Stimulated activated CD8-positive, alpha-beta memory T cell treated with anti-CD3 and anti-CD28 coated beads, Interleukin-7, amount 100 ng/mL, for 24 hours (primary cell): ENCODE results near the gene FKBP2.
"Not testable (repeated sequence)": the region's sequence is repeated elsewhere in the genome, so short reads cannot be mapped to it uniquely, and the experiment has no call there.

Source experiments
- DNase-seq: peaks from one replicate; pipeline ENCODE4 v3.0.0-alpha.2; 2020; ENCODE audit warnings: low read depth

Gene FKBP2

GRCh38 chr11:64234647-64235379, 6.1 kb upstream of the FKBP2 start:
- no peak for DNase-seq

GRCh38 chr11:64235437-64236161, 5.3 kb upstream of the FKBP2 start:
- no peak for DNase-seq

GRCh38 chr11:64237484-64237951, 3.4 kb upstream of the FKBP2 start:
- no peak for DNase-seq

- no peak for DNase-seq
Measured at GRCh38 chr11:64238076-64238475, 2.8 kb upstream of the FKBP2 start.

- DNase-seq: no peak
Measured at GRCh38 chr11:64238999-64239398, 1.9 kb upstream of the FKBP2 start.

GRCh38 chr11:64239662-64240434, 1.0 kb upstream of the FKBP2 start:
- no peak for DNase-seq

GRCh38 chr11:64241241-64241490, 271 bp downstream of the FKBP2 start:
- peak; percentile 99 for DNase-seq

- DNase-seq: no peak
Measured at GRCh38 chr11:64241491-64242374, 838 bp downstream of the FKBP2 start.

GRCh38 chr11:64243236-64243854, 2.5 kb downstream of the FKBP2 start:
- no peak for DNase-seq

- DNase-seq: no peak
Measured at GRCh38 chr11:64244107-64244506, 3.2 kb downstream of the FKBP2 start.

GRCh38 chr11:64244966-64245365, 4.1 kb downstream of the FKBP2 start:
- no peak for DNase-seq

GRCh38 chr11:64245401-64245796, 4.5 kb downstream of the FKBP2 start:
- no peak for DNase-seq

- DNase-seq: peak; percentile 64
Measured at GRCh38 chr11:64245797-64246620, 5.1 kb downstream of the FKBP2 start.

GRCh38 chr11:64246621-64246870, 5.7 kb downstream of the FKBP2 start:
- not testable (repeated sequence) for DNase-seq

GRCh38 chr11:64246871-64247728, 6.2 kb downstream of the FKBP2 start, which contains the start of gene PPP1R14B:
Gene PPP1R14B, minus strand, starts transcription at chr11:64246943. Its CDS starts 270 bp downstream, at chr11:64246673.
- peak; percentile 67 for DNase-seq

GRCh38 chr11:64247729-64248531, 7.0 kb downstream of the FKBP2 start:
- no peak for DNase-seq

- DNase-seq: no peak
Measured at GRCh38 chr11:64248578-64248977, 7.7 kb downstream of the FKBP2 start.

GRCh38 chr11:64249038-64249437, 8.1 kb downstream of the FKBP2 start:
- no peak for DNase-seq
